Stimulated activated naive CD4-positive, alpha-beta T cell (primary cell): ENCODE results near the gene ODAD3.

Experiments used
- DNase-seq, 6 experiments: peaks; one replicate each; lab custom pipeline; 2025; lab: John Stamatoyannopoulos, UW

ODAD3 gene

DNA sequence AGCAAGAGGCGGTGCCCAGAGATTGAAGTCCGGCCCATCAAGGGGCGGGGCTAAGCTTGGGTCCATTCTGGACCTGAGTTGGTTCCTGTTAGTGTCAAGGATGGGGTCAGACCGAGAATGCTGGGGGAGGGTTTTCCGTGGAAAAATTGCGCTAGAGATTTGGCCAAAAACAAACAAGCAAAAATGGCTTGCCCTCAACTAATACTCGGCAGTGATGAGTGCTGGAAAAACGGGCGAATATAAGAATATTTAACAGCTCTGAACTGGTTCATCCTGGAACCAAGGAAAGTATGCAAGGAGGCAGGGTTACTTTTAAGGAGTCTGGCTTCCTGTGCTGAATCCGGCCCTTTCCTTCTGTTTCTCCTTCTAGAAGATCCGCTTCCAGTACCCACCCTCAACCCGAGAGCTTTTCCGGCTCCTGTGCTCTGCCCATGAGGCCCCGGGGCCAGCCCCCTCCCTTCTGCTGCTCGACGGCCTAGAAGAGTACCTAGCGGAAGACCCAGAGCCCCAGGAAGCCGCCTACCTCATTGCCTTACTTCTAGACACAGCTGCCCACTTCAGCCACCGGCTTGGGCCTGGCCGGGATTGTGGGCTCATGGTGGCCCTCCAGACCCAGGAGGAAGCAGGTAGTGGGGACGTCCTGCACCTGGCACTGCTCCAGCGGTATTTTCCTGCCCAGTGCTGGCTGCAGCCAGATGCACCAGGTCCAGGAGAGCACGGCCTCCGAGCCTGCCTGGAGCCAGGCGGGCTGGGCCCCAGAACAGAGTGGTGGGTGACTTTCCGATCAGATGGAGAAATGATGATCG, 59.6 kb downstream of the ODAD3 start:
- peak; percentile 58 to 89 (median 76) for DNase-seq

DNA sequence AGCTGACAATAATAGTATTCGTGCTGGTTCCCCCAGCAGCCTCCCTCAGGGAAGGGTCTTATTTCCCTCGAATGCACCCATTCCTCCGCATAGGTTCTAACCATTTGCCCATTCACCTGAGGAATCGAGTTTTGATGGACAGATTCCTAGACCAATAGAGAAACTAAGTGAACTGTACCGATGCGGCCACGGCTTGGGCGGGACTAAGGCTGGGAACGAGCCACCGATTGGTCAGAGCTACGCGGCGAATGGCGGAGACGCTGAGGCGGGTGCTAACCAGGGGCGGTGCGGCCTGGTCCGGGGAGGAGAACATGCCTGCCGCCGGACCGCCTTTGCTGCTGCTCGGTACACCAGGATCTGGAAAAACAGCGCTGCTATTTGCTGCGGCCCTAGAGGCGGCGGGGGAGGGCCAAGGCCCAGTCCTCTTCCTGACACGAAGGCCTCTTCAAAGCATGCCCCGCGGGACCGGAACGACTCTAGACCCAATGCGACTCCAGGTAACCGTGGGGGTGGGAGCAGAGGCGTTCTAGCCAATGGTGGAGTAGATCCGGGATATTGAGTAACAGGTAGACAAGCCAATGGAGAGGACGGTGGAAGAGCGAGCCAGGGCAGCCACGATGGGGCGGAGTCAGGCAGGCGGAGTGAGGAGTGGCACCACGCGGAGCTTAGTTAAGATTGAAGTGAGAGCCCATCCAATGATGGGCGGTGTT, 60.3 kb downstream of the ODAD3 start, which contains the start of gene SWSAP1:
TSS of gene SWSAP1 (plus strand) at position 234 of the 710 bp plus-strand sequence. CDS start at position 249, 15 bp downstream.
- DNase-seq: peak; percentile 94 to 100 (median 98)

DNA sequence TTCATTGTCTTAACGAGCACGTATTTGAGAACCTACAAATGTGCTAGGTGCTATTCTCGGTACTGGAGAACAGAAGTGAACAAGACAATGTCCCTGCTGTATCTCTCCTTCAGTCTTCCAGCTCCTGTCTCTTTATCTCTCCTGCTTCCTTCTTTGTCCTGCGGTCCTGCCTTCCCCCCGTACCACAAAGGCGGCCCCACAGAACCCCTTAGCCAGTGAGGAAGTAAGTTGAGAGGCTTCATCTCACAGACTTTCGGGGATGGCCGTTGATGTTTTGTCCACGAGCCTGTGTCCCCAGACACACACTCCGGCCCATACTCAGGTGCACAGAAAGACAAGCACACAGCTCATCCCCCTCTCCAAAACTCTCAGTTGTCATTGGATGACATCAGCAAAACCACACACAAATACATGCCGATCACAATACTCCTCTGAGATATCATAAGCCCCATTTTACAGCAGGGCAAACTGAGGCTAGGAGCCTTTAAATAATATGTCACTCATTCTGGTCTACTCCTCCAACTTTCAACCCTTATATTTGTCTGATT, 61.0 kb downstream of the ODAD3 start:
- DNase-seq: no peak

DNA sequence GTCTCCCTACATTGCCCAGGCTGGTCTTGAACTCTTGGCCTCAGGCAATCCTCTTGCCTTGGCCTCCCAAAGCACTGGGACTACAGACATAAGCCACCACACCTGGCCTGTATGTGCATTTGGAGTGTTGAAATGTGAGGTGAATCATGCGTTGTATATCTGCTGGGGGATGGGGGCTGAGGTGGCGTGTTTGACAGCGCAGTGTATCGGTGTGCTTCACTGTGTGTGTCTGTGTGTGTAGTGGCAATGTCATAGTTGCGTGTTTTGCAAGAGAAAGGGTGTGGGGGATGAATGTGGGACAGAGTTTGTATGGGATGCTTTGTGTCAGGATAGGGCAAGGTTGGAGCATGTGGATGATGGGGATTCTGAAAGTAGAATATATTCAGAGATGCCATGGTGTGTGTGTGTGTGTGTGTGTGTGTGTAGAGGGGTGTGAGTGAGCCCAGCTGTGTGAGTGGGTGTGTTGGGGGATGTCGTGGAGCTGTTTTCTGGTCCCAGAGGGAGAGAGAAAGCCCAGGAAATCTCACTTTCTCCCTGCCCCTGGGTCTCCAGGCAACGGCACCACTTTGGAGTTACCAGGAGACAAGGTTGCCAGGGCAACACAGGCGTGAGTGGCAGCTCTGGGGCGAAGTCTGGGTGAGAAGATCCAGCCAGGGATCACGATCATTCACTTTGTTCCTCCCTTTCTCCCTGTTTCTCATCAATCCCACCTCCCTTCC, 61.6 kb downstream of the ODAD3 start:
- no peak for DNase-seq

DNA sequence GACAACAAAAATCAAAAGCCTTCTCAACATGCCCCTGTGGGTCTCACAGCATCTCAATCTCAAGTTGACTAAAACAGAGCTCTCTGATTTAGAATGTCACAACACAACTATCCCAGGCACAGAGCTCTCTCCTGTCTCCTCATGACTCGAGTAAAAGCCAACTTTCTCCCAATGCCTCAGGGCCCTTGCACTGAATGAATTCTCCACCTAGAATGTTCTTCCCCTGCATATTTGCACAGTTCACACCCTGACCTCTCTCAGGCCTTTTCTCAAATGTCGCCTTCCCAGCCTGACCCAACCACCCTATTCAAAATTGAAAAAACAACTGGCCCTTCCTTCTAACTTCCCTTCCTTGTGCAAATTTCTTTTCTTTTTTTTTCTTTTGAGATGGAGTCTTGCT, 64.2 kb downstream of the ODAD3 start:
- no peak for DNase-seq
